Parathyroid adenoma (tissue), 2 donors: ENCODE data around the gene TBX4.

Experiments used
- H2AFZ ChIP-seq: fragments of 300-600 bp; sonication (generic); one replicate; pipeline ENCODE4 v1.7.0; 2017; ENCODE audit warnings: antibody characterized with exemption, mild to moderate bottlenecking
- H3K27ac ChIP-seq: fragments of 300-600 bp; sonication (generic); one replicate; pipeline ENCODE4 v1.7.0; 2017
- H3K27me3 ChIP-seq: fragments of 300-600 bp; sonication (generic); one replicate; pipeline ENCODE4 v1.7.0; 2017; ENCODE audit warnings: low read length; ENCODE audit not compliant: control insufficient read depth, insufficient read depth
- H3K36me3 ChIP-seq: fragments of 300-600 bp; sonication (generic); one replicate; pipeline ENCODE4 v1.7.0; 2017; ENCODE audit warnings: low read length; ENCODE audit not compliant: control insufficient read depth, insufficient read depth
- H3K4me1 ChIP-seq: fragments of 300-600 bp; sonication (generic); one replicate; pipeline ENCODE4 v1.7.0; 2017; ENCODE audit warnings: control low read depth
- H3K4me2 ChIP-seq: fragments of 300-600 bp; sonication (generic); one replicate; pipeline ENCODE4 v1.7.0; 2017; ENCODE audit warnings: low read length
- H3K4me3 ChIP-seq: fragments of 300-600 bp; sonication (generic); one replicate; pipeline ENCODE4 v1.7.0; 2017; ENCODE audit warnings: low read depth, low read length
- H3K79me2 ChIP-seq: fragments of 300-600 bp; sonication (generic); one replicate; pipeline ENCODE4 v1.7.0; 2017; ENCODE audit warnings: control low read depth
- H3K9ac ChIP-seq: fragments of 300-600 bp; sonication (generic); one replicate; pipeline ENCODE4 v1.7.0; 2017; ENCODE audit warnings: mild to moderate bottlenecking
- H3K9me3 ChIP-seq: fragments of 300-600 bp; sonication (generic); one replicate; pipeline ENCODE4 v1.7.0; 2017; ENCODE audit warnings: low read length; ENCODE audit not compliant: control insufficient read depth
- TF ChIP-seq, protein P1 (sequence below): fragments of 300-600 bp; sonication (generic); IDR thresholded peaks from one replicate; pipeline ENCODE4 v1.7.0; 2017; ENCODE audit warnings: antibody characterized with exemption, mild to moderate bottlenecking
- donor health status: primary hyperparathyroidism.

The TBX4 gene

GRCh38 chr17:61532826-61533225 lies 80.6 kb downstream of the TBX4 start:
- Histone ChIP-seq H3K9me3 (no peaks in the 10 kb centered on the region), H3K27ac (no peak overlapping the region), H3K79me2 (no peaks in the 10 kb centered on the region), H3K4me1 (no peaks in the 10 kb centered on the region), H3K27me3 (no peaks in the 10 kb centered on the region), H3K4me2 (no peak overlapping the region), H2AFZ (no peak overlapping the region), H3K4me3 (no peak overlapping the region), H3K9ac (no peak overlapping the region), H3K36me3 (no peaks in the 10 kb centered on the region)
- TF ChIP-seq, protein P1, sequence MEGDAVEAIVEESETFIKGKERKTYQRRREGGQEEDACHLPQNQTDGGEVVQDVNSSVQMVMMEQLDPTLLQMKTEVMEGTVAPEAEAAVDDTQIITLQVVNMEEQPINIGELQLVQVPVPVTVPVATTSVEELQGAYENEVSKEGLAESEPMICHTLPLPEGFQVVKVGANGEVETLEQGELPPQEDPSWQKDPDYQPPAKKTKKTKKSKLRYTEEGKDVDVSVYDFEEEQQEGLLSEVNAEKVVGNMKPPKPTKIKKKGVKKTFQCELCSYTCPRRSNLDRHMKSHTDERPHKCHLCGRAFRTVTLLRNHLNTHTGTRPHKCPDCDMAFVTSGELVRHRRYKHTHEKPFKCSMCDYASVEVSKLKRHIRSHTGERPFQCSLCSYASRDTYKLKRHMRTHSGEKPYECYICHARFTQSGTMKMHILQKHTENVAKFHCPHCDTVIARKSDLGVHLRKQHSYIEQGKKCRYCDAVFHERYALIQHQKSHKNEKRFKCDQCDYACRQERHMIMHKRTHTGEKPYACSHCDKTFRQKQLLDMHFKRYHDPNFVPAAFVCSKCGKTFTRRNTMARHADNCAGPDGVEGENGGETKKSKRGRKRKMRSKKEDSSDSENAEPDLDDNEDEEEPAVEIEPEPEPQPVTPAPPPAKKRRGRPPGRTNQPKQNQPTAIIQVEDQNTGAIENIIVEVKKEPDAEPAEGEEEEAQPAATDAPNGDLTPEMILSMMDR = no peak

DNA sequence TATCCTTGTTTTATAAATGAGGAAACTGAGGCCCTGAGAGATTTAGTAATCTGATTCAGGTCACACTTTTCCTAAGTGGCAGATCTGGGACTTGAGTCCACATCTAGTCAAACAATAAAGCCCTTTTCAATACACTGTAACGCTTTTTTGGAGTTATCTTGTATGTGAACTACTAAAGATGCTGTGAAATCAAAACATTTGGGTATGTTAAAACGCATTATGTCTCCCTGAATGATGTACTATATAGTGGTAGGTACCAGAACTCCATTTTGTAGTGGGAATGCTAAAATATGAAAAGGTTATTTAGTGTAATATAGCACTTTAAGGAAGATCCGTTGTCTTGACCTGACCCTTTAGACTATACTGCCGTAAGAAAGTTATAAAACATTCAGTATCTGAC lies 81.6 kb downstream of the TBX4 start:
- Histone ChIP-seq H3K79me2 (no peaks in the 10 kb centered on the region), H3K27me3 (no peaks in the 10 kb centered on the region), H2AFZ (no peak overlapping the region), H3K4me1 (no peaks in the 10 kb centered on the region), H3K9me3 (no peaks in the 10 kb centered on the region), H3K9ac (no peak overlapping the region), H3K27ac (no peak overlapping the region), H3K4me3 (no peak overlapping the region), H3K4me2 (no peak overlapping the region), H3K36me3 (no peaks in the 10 kb centered on the region)
- TF ChIP-seq, protein P1 = no peak

- no peaks in the 10 kb centered on the region for H3K27me3 ChIP-seq
- H3K4me3 ChIP-seq = no peak overlapping the region
- H3K9me3 ChIP-seq = no peaks in the 10 kb centered on the region
- H2AFZ ChIP-seq = no peak overlapping the region
- no peaks in the 10 kb centered on the region for H3K36me3 ChIP-seq
- H3K79me2 ChIP-seq = no peaks in the 10 kb centered on the region
- no peak overlapping the region for H3K27ac ChIP-seq
- no peaks in the 10 kb centered on the region for H3K4me1 ChIP-seq
- H3K4me2 ChIP-seq = no peak overlapping the region
- no peak overlapping the region for H3K9ac ChIP-seq
- TF ChIP-seq, protein P1 = no peak
Observed at GRCh38 chr17:61534414-61534813, 82.2 kb downstream of the TBX4 start.
